HUES64 (cell line): ENCODE measurements around the gene NINJ1. TPM values are rescaled to one million over a fixed set of nuclear protein-coding genes. Genes with fewer than 3 reads are reported as not detected.

Experiments used
- H3K27ac ChIP-seq: 2 replicates; pipeline ENCODE4 v1.7.0; 2013; ENCODE audit warnings: low read depth, low read length, inconsistent platforms
- H3K27me3 ChIP-seq: 2 replicates; pipeline ENCODE4 v1.6.1; 2013; ENCODE audit warnings: mild to moderate bottlenecking, low read length; ENCODE audit not compliant: insufficient read depth
- H3K36me3 ChIP-seq: 2 replicates; pipeline ENCODE4 v1.6.1; 2013; ENCODE audit warnings: mild to moderate bottlenecking, low read length; ENCODE audit not compliant: insufficient read depth
- H3K4me1 ChIP-seq: 2 replicates; pipeline ENCODE4 v1.6.1; 2013; ENCODE audit warnings: mild to moderate bottlenecking, low read length, moderate library complexity; ENCODE audit not compliant: insufficient read depth
- H3K4me3 ChIP-seq: 2 replicates; pipeline ENCODE4 v1.5.1; 2013; ENCODE audit warnings: mild to moderate bottlenecking, low read length, moderate library complexity
- H3K9ac ChIP-seq: 2 replicates; pipeline ENCODE4 v1.6.1; 2013; ENCODE audit warnings: mild to moderate bottlenecking, low read depth, low read length
- H3K9me3 ChIP-seq: 2 replicates; pipeline ENCODE4 v1.6.1; 2013; ENCODE audit warnings: low read depth, low read length; ENCODE audit not compliant: insufficient read depth
- WGBS: fragments of 150-250, 120-280 bp; methylation state at CpG from one replicate; pipeline ENCODE4 v1.1.7; 2013; ENCODE audit warnings: missing lambda C conversion rate; 5-methylcytosine and 5-hydroxymethylcytosine counted together
- polyA plus RNA-seq, 2 experiments: library from polyadenylated mRNA; stranded (reverse); fragments of 50-300 nt; gene quantifications; one replicate each; pipeline ENCODE4 v1.2.3, GENCODE V29; 2013

NINJ1 gene
- 24.9 TPM for polyA plus RNA-seq (2013, experiment 1 of 2)
- polyA plus RNA-seq (2013, experiment 2 of 2) = 31.8 TPM

- WGBS = 1% methylated on average over 78 of the region's 78 CpGs
- H3K4me1 ChIP-seq = peaks cover 8% of the 10 kb centered on the region; the same call in 1 of the 2 replicates
- peak within 1 kb of the TSS; percentile 79 for H3K9ac ChIP-seq
- no peaks in the 10 kb centered on the region for H3K9me3 ChIP-seq
- peaks cover 12% of the 10 kb centered on the region for H3K27me3 ChIP-seq
- H3K4me3 ChIP-seq = peak within 1 kb of the TSS; percentile 85
- H3K27ac ChIP-seq = peak within 1 kb of the TSS; percentile 64
- no peaks in the 10 kb centered on the region for H3K36me3 ChIP-seq
These were observed at the start of gene NINJ1 for GRCh38 chr9:93134015-93134739. Gene NINJ1, minus strand, starts transcription at chr9:93134251. Its CDS starts 34 bp downstream, at chr9:93134217.

- no peak overlapping the region for H3K27ac ChIP-seq
- H3K9ac ChIP-seq = no peak overlapping the region
- H3K27me3 ChIP-seq = peaks cover 49% of the 10 kb centered on the region
- H3K4me1 ChIP-seq = peaks cover 14% of the 10 kb centered on the region
- WGBS = 83% methylated on average over 5 of the region's 5 CpGs
- H3K36me3 ChIP-seq = no peaks in the 10 kb centered on the region
- H3K4me3 ChIP-seq = peak overlapping the region; percentile 68; the same call in 1 of the 2 replicates
- no peaks in the 10 kb centered on the region for H3K9me3 ChIP-seq
These were observed 49.1 kb upstream of the NINJ1 start for GRCh38 chr9:93183131-93183662.

GRCh38 chr9:93182572-93182971 lies 48.5 kb upstream of the NINJ1 start:
- Histone ChIP-seq H3K27me3 (peaks cover 49% of the 10 kb centered on the region), H3K9me3 (no peaks in the 10 kb centered on the region), H3K9ac (no peak overlapping the region), H3K36me3 (no peaks in the 10 kb centered on the region), H3K27ac (no peak overlapping the region), H3K4me1 (peaks cover 14% of the 10 kb centered on the region), H3K4me3 (no peak overlapping the region)
- WGBS = 95% methylated on average over 5 of the region's 6 CpGs

GRCh38 chr9:93181672-93182435 lies 47.8 kb upstream of the NINJ1 start:
- Histone ChIP-seq H3K9ac (no peak overlapping the region), H3K27me3 (peaks cover 49% of the 10 kb centered on the region), H3K36me3 (no peaks in the 10 kb centered on the region), H3K9me3 (no peaks in the 10 kb centered on the region), H3K4me1 (peaks cover 14% of the 10 kb centered on the region), H3K27ac (no peak overlapping the region), H3K4me3 (no peak overlapping the region)
- WGBS = 91% methylated on average over 5 of the region's 5 CpGs

GRCh38 chr9:93180938-93181337 lies 46.9 kb upstream of the NINJ1 start:
- Histone ChIP-seq H3K36me3 (no peaks in the 10 kb centered on the region), H3K4me1 (peaks cover 6% of the 10 kb centered on the region; the same call in 1 of the 2 replicates), H3K4me3 (no peak overlapping the region), H3K9me3 (no peaks in the 10 kb centered on the region), H3K27ac (no peak overlapping the region), H3K27me3 (peaks cover 44% of the 10 kb centered on the region), H3K9ac (no peak overlapping the region)
- 80% methylated on average over 1 of the region's 1 CpG for WGBS

- WGBS = 91% methylated on average over 22 of the region's 22 CpGs
- Histone ChIP-seq H3K36me3 (no peaks in the 10 kb centered on the region), H3K27ac (no peak overlapping the region)
These were observed 45.1 kb upstream of the NINJ1 start for GRCh38 chr9:93178851-93179786.

GRCh38 chr9:93177676-93178075 lies 43.6 kb upstream of the NINJ1 start:
- Histone ChIP-seq H3K27me3 (peaks cover 12% of the 10 kb centered on the region), H3K4me1 (no peaks in the 10 kb centered on the region), H3K27ac (no peak overlapping the region), H3K9ac (no peak overlapping the region), H3K4me3 (no peak overlapping the region), H3K9me3 (no peaks in the 10 kb centered on the region), H3K36me3 (no peaks in the 10 kb centered on the region)
- 89% methylated on average over 5 of the region's 6 CpGs for WGBS

More at GRCh38 chr9:93178851-93179786, 45.1 kb upstream of the NINJ1 start:
- Histone ChIP-seq H3K27me3 (peaks cover 25% of the 10 kb centered on the region), H3K4me1 (no peaks in the 10 kb centered on the region), H3K4me3 (no peak overlapping the region), H3K9me3 (no peaks in the 10 kb centered on the region), H3K9ac (no peak overlapping the region)

GRCh38 chr9:93174976-93175375 lies 40.9 kb upstream of the NINJ1 start:
- H3K9me3 ChIP-seq = no peaks in the 10 kb centered on the region
- H3K36me3 ChIP-seq = no peaks in the 10 kb centered on the region
- no peak overlapping the region for H3K9ac ChIP-seq
- no peak overlapping the region for H3K27ac ChIP-seq
- no peaks in the 10 kb centered on the region for H3K27me3 ChIP-seq
- WGBS = 88% methylated on average over 3 of the region's 3 CpGs
- no peaks in the 10 kb centered on the region for H3K4me1 ChIP-seq
- H3K4me3 ChIP-seq = no peak overlapping the region

- Histone ChIP-seq H3K27me3 (no peaks in the 10 kb centered on the region), H3K4me3 (no peak overlapping the region), H3K27ac (no peak overlapping the region), H3K9ac (no peak overlapping the region), H3K9me3 (no peaks in the 10 kb centered on the region), H3K36me3 (no peaks in the 10 kb centered on the region), H3K4me1 (no peaks in the 10 kb centered on the region)
- WGBS = 88% methylated on average over 12 of the region's 12 CpGs
These were observed 39.5 kb upstream of the NINJ1 start for GRCh38 chr9:93173365-93174051.

GRCh38 chr9:93172666-93173364 lies 38.8 kb upstream of the NINJ1 start:
- H3K36me3 ChIP-seq = no peaks in the 10 kb centered on the region
- 92% methylated on average over 20 of the region's 20 CpGs for WGBS
- no peak overlapping the region for H3K27ac ChIP-seq
- H3K4me3 ChIP-seq = no peak overlapping the region
- H3K4me1 ChIP-seq = no peaks in the 10 kb centered on the region
- no peaks in the 10 kb centered on the region for H3K9me3 ChIP-seq
- no peaks in the 10 kb centered on the region for H3K27me3 ChIP-seq
- no peak overlapping the region for H3K9ac ChIP-seq
